ENCODE measurements around the gene MOBP. TPM values are rescaled to one million over a fixed set of nuclear protein-coding genes. Genes with fewer than 3 reads are reported as not detected.

The MOBP gene
- total RNA-seq, 1 donor = not detected

DNA sequence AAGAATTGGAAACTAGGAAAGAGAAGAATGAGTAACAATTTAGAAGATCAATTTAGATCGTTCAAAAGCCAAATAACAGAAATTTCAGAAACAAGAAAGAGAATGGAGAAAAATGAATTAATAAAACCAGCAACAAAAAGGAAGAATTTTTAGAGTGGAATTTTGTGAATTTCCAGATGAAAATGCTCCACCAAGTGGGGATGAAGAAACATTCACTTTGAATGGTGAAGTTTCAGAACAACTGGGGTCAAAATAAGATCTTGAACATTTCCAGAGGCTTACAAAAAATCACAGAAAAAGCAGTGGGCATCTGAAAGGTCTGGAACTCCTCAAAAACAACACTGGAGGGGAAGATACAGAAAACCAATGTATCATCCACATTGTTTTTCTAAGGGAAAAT lies 4.2 kb upstream of the MOBP start:
- TF ChIP-seq, protein P1, sequence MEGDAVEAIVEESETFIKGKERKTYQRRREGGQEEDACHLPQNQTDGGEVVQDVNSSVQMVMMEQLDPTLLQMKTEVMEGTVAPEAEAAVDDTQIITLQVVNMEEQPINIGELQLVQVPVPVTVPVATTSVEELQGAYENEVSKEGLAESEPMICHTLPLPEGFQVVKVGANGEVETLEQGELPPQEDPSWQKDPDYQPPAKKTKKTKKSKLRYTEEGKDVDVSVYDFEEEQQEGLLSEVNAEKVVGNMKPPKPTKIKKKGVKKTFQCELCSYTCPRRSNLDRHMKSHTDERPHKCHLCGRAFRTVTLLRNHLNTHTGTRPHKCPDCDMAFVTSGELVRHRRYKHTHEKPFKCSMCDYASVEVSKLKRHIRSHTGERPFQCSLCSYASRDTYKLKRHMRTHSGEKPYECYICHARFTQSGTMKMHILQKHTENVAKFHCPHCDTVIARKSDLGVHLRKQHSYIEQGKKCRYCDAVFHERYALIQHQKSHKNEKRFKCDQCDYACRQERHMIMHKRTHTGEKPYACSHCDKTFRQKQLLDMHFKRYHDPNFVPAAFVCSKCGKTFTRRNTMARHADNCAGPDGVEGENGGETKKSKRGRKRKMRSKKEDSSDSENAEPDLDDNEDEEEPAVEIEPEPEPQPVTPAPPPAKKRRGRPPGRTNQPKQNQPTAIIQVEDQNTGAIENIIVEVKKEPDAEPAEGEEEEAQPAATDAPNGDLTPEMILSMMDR (IDR thresholded peaks at IDR 0.05; ENCODE audit: insufficient read depth, low read depth, low read length) = peak; percentile 4

DNA sequence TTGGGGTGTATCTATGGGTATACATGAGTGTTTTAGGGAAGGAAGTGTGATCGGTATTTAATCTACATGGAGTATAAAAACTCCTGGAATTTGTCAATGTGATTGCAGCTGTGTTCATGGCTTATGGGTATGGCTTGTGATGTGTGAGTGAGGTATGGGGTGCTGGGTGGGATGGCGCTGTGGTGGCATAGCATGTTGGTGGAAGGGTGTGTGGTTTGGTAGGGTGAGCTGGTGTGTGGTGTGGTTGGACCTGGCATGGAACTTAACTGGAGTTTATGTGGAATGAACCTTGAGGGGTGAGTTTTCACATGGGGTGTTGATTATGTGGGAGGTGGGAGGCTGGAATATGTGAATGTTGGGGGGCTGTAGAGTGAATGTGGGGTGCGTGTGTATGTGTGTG lies 492 bp upstream of the MOBP start:
- no peak for DNase-seq (ENCODE audit: low read depth)
- H3K4me3 ChIP-seq (ENCODE audit: low read depth, low read length) = no peak overlapping the region
- TF ChIP-seq, protein P1 (IDR thresholded peaks at IDR 0.05; ENCODE audit: insufficient read depth, low read depth, low read length) = no peak

More for the DNA sequence above, 4.2 kb upstream of the MOBP start:
- DNase-seq (ENCODE audit: low read depth) = no peak
- no peak overlapping the region for H3K4me3 ChIP-seq (ENCODE audit: low read depth, low read length)

DNA sequence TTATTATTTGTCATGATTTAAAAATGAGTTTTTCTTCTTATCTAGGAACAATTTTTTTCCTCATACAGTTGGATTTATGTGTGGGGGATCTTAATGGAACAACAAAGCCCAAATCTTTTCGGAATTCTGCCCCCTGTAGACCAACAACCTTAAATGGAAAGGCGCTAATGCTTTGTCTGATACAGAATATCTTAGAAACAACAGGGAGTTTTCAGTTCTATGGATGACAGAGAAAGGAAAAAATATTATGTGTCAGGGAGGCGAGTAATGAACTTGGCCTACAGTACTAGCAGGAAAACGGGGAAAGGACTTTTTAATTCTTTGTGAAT lies 592 bp downstream of the MOBP start:
- TF ChIP-seq, protein P1 (IDR thresholded peaks at IDR 0.05; ENCODE audit: insufficient read depth, low read depth, low read length) = no peak
- DNase-seq (ENCODE audit: low read depth) = no peak
- H3K4me3 ChIP-seq (ENCODE audit: low read depth, low read length) = no peak overlapping the region

DNA sequence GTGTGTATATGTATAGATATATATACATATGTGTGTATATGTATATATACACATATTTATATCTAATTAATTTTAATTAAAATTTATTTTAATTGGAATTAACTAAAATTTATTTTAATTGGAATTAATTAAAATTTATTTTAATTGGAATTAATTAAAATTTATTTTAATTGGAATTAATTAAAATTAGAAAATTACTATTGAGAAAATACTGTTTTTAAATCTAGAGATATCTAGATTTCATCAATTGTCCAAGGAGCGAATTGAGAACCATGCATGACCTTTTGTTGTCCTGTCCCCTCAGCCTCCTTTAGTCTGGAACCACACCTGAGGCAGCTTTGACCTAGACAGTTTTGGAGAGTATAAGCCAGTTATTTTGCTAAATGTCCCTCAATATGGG lies 1.8 kb downstream of the MOBP start:
- H3K4me3 ChIP-seq (ENCODE audit: low read depth, low read length) = no peak overlapping the region
- no peak for DNase-seq (ENCODE audit: low read depth)
- TF ChIP-seq, protein P1 (IDR thresholded peaks at IDR 0.05; ENCODE audit: insufficient read depth, low read depth, low read length) = no peak

DNA sequence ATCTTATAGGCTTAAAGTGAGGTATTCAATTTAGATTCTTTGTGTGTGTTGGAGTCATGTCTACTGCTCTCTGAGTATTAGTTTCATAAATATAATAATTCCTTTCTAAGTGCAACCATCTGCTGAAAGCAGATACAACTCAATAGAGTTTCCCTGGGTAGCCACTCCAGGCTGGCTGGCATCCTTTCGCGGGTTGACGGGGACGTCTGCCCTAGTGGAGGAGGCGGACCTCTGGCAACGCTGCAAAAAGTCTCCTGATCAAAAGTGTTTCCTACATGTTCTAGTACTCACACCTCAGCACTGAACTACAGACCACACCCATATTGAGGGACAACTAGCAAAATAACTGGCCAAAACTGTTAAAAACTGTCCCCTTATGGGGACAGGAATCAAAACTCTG lies 2.5 kb downstream of the MOBP start:
- DNase-seq (ENCODE audit: low read depth) = no peak
- TF ChIP-seq, protein P1 (IDR thresholded peaks at IDR 0.05; ENCODE audit: insufficient read depth, low read depth, low read length) = no peak
- no peak overlapping the region for H3K4me3 ChIP-seq (ENCODE audit: low read depth, low read length)

DNA sequence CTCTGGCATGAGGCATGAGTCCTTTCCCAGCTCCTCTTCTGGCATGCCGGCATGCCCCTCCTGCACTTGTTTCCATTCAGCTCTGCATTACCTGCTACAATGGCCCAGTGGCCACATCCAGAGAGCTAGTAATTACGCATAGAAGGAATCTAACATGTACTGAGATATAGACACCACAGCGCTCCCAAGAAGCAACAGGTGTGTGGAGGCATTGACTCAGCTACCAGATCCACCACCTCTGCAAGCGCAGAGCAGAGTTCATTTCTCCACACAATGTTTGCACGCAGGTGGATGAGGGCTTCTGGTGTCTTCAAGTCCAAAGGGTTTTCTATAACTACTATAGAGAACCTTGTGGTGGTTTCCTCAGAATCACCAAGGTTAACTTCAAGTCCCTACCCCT lies 4.2 kb downstream of the MOBP start:
- H3K4me3 ChIP-seq (ENCODE audit: low read depth, low read length) = no peak overlapping the region
- DNase-seq (ENCODE audit: low read depth) = no peak
- TF ChIP-seq, protein P1 (IDR thresholded peaks at IDR 0.05; ENCODE audit: insufficient read depth, low read depth, low read length) = no peak

DNA sequence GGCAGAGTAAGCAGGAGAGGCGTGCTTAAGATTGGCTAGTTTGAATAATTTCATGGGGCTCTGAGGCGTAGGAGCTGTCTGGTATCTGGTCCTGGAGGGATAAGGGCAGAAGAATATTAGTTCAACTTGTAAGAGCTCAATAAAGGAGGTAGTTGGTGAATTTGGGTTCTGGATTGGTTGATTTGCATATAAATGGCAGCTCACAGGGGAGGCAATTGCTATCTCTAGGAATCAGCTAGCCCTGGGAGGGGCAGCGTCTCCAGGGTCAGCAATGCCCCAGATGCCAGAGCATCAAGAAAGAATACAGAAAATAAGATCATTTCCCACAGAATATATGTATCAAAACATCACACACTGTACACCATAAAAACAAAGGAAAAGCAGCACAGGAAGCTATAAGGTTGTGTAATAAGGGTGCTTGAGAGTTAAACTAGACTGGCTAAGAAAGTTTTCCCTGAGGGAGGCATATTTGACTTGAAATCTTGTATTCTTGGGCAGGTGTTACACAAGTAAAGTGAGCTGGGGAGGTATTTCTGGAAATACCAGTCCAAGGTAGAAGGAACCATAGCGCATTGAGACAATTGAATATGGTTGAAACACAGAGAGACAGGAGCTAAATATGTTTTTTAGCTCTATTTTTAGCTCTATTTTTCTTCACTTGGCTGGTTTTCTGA lies 6.1 kb downstream of the MOBP start:
- TF ChIP-seq, protein P1 (IDR thresholded peaks at IDR 0.05; ENCODE audit: insufficient read depth, low read depth, low read length) = no peak
- H3K4me3 ChIP-seq (ENCODE audit: low read depth, low read length) = no peak overlapping the region
- no peak for DNase-seq (ENCODE audit: low read depth)
